Measurements from ENCODE around the gene EPS8L3. TPM values are rescaled to one million over a fixed set of nuclear protein-coding genes. Genes with fewer than 3 reads are reported as not detected.

The EPS8L3 gene
- total RNA-seq, 1 donor from 2014 or later, result 459 TPM

- no peak for DNase-seq (ENCODE audit: low spot score)
These were observed 17.3 kb upstream of the EPS8L3 start for GRCh38 chr1:109780982-109781381.

- no peak for DNase-seq (ENCODE audit: low spot score)
These were observed 14.4 kb upstream of the EPS8L3 start for GRCh38 chr1:109777980-109778625.

GRCh38 chr1:109777436-109777835, 13.7 kb upstream of the EPS8L3 start:
- DNase-seq (ENCODE audit: low spot score), result no peak

- peak; percentile 84 for DNase-seq (ENCODE audit: low spot score)
These were observed 13.2 kb upstream of the EPS8L3 start for GRCh38 chr1:109776911-109777310.

GRCh38 chr1:109776206-109776835, 12.6 kb upstream of the EPS8L3 start:
- no peak for DNase-seq (ENCODE audit: low spot score)

- no peak for DNase-seq (ENCODE audit: low spot score)
These were observed 11.7 kb upstream of the EPS8L3 start for GRCh38 chr1:109775398-109775797.

GRCh38 chr1:109773900-109774485, 10.3 kb upstream of the EPS8L3 start:
- DNase-seq (ENCODE audit: low spot score), result no peak

GRCh38 chr1:109773203-109773899, 9.6 kb upstream of the EPS8L3 start:
- DNase-seq (ENCODE audit: low spot score), result peak; percentile 87

- no peak for DNase-seq (ENCODE audit: low spot score)
These were observed 9.0 kb upstream of the EPS8L3 start for GRCh38 chr1:109772658-109773202.

- DNase-seq (ENCODE audit: low spot score), result no peak
These were observed 8.3 kb upstream of the EPS8L3 start for GRCh38 chr1:109771712-109772657.

- peak; percentile 60 for DNase-seq (ENCODE audit: low spot score)
These were observed 6.8 kb upstream of the EPS8L3 start for GRCh38 chr1:109770331-109771095.

- DNase-seq (ENCODE audit: low spot score), result no peak
These were observed 5.8 kb upstream of the EPS8L3 start for GRCh38 chr1:109769330-109770078.

- no peak for DNase-seq (ENCODE audit: low spot score)
These were observed 5.1 kb upstream of the EPS8L3 start for GRCh38 chr1:109768820-109769219.

- DNase-seq (ENCODE audit: low spot score), result no peak
These were observed 4.6 kb upstream of the EPS8L3 start for GRCh38 chr1:109768335-109768650.

- DNase-seq (ENCODE audit: low spot score), result no peak
These were observed 4.1 kb upstream of the EPS8L3 start for GRCh38 chr1:109767637-109768334.

GRCh38 chr1:109766991-109767636, 3.4 kb upstream of the EPS8L3 start:
- peak; percentile 68 for DNase-seq (ENCODE audit: low spot score)

- peak; percentile 52 for DNase-seq (ENCODE audit: low spot score)
These were observed 2.3 kb upstream of the EPS8L3 start for GRCh38 chr1:109765896-109766615.

GRCh38 chr1:109765483-109765815, 1.7 kb upstream of the EPS8L3 start:
- DNase-seq (ENCODE audit: low spot score), result no peak
